ENCODE results near the gene EIF1AD.

The EIF1AD gene

DNA sequence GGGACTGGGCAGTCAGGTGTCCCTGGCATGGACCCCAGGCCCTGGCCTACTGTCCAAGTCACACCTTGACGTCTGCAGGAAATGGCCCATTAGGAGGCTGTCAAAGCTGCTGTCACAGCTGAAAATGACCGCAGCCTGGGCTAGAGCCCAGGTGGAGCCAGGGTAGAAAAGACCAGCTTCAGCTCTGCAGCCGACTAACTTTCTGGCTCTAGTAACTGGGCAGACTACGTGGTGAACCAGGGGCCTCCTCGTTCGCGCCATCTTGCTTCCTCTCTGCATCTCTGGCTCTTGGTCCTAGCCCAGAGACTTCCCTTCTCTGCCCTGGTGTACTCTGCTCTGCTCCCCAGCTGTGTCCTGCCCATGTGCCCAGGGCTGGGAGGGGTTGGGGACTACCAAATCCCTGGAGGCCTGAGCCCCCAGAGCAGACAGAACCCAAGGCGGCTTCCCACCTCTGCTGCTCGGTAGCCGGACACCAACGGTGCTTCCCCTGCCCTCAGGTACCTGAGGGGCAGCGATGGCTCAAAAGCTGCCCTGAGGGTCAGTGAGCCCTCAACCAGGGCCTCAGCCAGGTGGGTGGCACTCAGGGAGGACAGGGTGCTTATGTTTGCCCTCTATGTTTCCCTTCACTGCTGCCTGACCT lies 20.7 kb downstream of the EIF1AD start:
- H2AFZ ChIP-seq (ENCODE audit: low read length), result no peak overlapping the region
- H3K4me3 ChIP-seq (ENCODE audit: low read length, poor library complexity, severe bottlenecking), result no peak overlapping the region
- H3K27me3 ChIP-seq (ENCODE audit: insufficient read depth, low read length, poor library complexity, severe bottlenecking), result no peaks in the 10 kb centered on the region
- no peaks in the 10 kb centered on the region for H3K9me3 ChIP-seq (ENCODE audit: insufficient read depth, low read depth, low read length)
- H3K9ac ChIP-seq (ENCODE audit: low read depth, low read length, poor library complexity, severe bottlenecking), result no peak overlapping the region
- no peak for TF ChIP-seq EZH2phosphoT487 (IDR thresholded peaks at IDR 0.05; ENCODE audit: borderline replicate concordance)
- TF ChIP-seq, protein P1, sequence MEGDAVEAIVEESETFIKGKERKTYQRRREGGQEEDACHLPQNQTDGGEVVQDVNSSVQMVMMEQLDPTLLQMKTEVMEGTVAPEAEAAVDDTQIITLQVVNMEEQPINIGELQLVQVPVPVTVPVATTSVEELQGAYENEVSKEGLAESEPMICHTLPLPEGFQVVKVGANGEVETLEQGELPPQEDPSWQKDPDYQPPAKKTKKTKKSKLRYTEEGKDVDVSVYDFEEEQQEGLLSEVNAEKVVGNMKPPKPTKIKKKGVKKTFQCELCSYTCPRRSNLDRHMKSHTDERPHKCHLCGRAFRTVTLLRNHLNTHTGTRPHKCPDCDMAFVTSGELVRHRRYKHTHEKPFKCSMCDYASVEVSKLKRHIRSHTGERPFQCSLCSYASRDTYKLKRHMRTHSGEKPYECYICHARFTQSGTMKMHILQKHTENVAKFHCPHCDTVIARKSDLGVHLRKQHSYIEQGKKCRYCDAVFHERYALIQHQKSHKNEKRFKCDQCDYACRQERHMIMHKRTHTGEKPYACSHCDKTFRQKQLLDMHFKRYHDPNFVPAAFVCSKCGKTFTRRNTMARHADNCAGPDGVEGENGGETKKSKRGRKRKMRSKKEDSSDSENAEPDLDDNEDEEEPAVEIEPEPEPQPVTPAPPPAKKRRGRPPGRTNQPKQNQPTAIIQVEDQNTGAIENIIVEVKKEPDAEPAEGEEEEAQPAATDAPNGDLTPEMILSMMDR (conservative IDR thresholded peaks at IDR 0.05; ENCODE audit: low read length), result no peak
- no peaks in the 10 kb centered on the region for H4K20me1 ChIP-seq (ENCODE audit: insufficient read depth, low read length, poor library complexity, severe bottlenecking)
- H3K36me3 ChIP-seq (ENCODE audit: insufficient read depth, low read length), result peaks cover 34% of the 10 kb centered on the region; the same call in 1 of the 2 replicates
- no peaks in the 10 kb centered on the region for H3K79me2 ChIP-seq (ENCODE audit: insufficient read depth, low read length)
- no peak overlapping the region for H3K4me2 ChIP-seq (ENCODE audit: low read depth, low read length, poor library complexity, severe bottlenecking)
- no peaks in the 10 kb centered on the region for H3F3A ChIP-seq (ENCODE audit: low read depth)
- H3K4me1 ChIP-seq (ENCODE audit: insufficient read depth, low read length, poor library complexity, severe bottlenecking), result no peaks in the 10 kb centered on the region
- no peaks in the 10 kb centered on the region for H3K9me2 ChIP-seq (replicated peaks; ENCODE audit: low read depth, low read length)

DNA sequence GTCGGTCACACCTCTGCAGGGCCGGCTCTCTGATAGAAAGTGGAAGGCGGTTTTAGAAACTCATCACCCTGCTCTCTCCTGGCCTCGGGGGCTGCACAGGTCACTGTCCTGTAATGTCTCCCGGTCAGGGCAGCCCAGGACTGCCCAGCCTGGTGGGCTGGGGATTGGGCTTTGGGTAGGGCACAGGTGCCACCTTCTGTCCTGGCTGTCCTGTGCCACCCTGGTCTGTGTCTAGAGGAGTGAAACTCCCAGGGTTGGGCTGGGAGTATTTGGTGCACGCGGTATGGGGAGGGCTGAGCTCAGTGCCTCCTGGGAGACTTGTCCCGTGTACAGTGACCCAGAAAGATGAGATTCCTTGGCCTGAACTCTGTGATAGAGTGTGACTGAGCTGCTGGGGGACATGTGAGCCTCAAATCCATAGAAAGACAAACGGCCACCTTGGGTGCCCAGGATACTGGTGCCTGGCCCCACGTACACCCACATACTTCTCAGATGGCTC lies 22.6 kb downstream of the EIF1AD start:
- Histone ChIP-seq H3K27me3 (ENCODE audit: insufficient read depth, low read length, poor library complexity, severe bottlenecking) (no peaks in the 10 kb centered on the region), H3K9me3 (ENCODE audit: insufficient read depth, low read depth, low read length) (no peaks in the 10 kb centered on the region), H4K20me1 (ENCODE audit: insufficient read depth, low read length, poor library complexity, severe bottlenecking) (no peaks in the 10 kb centered on the region), H3K4me3 (ENCODE audit: low read length, poor library complexity, severe bottlenecking) (no peak overlapping the region), H2AFZ (ENCODE audit: low read length) (no peak overlapping the region), H3K9me2 (replicated peaks; ENCODE audit: low read depth, low read length) (no peaks in the 10 kb centered on the region), H3K79me2 (ENCODE audit: insufficient read depth, low read length) (no peaks in the 10 kb centered on the region), H3F3A (ENCODE audit: low read depth) (no peaks in the 10 kb centered on the region), H3K9ac (ENCODE audit: low read depth, low read length, poor library complexity, severe bottlenecking) (no peak overlapping the region), H3K36me3 (ENCODE audit: insufficient read depth, low read length) (peaks cover 41% of the 10 kb centered on the region; the same call in 1 of the 2 replicates), H3K4me1 (ENCODE audit: insufficient read depth, low read length, poor library complexity, severe bottlenecking) (no peaks in the 10 kb centered on the region), H3K4me2 (ENCODE audit: low read depth, low read length, poor library complexity, severe bottlenecking) (no peak overlapping the region)
- TF ChIP-seq EZH2phosphoT487 (IDR thresholded peaks at IDR 0.05; ENCODE audit: borderline replicate concordance), result no peak
- TF ChIP-seq, protein P1 (conservative IDR thresholded peaks at IDR 0.05; ENCODE audit: low read length), result no peak

DNA sequence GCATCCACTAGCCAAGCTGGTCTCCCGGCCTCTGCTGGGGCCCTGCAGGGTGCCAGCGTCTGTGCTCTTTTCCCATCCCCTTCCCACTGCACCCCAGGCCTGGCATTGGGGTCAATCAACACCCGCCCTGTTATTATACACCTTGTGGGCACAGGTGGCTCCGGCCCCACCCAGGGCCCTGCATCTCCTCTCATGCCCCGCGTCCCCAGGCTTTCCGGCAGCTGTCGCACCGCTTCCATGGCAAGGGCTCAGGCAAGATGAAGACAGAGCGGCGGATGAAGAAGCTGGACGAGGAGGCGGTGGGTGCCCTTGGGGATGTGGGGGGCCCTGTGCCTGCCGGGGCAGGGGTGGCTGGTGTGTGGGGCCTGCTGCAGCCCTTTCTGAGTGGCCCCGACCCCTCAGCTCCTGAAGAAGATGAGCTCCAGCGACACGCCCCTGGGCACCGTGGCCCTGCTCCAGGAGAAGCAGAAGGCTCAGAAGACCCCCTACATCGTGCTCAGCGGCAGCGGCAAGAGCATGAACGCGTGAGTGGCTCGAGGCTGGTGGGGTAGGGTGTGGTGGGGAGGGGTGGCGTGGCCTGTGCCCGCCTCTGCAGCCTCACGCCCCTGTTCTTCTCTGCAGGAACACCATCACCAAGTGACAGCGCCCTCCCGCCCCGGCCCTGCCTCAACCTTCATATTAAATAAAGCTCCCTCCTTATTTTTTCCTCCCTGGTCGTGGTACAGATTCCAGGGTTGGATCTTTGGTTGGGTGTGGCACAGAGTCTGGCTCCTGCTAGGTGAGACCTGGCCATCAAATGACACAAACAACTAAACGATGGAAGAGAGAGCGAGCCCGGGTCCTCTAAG lies 23.3 kb downstream of the EIF1AD start:
- H3K9me3 ChIP-seq (ENCODE audit: insufficient read depth, low read depth, low read length), result no peaks in the 10 kb centered on the region
- no peaks in the 10 kb centered on the region for H3K27me3 ChIP-seq (ENCODE audit: insufficient read depth, low read length, poor library complexity, severe bottlenecking)
- H3K4me1 ChIP-seq (ENCODE audit: insufficient read depth, low read length, poor library complexity, severe bottlenecking), result no peaks in the 10 kb centered on the region
- no peaks in the 10 kb centered on the region for H3K9me2 ChIP-seq (replicated peaks; ENCODE audit: low read depth, low read length)
- no peak overlapping the region for H3K4me3 ChIP-seq (ENCODE audit: low read length, poor library complexity, severe bottlenecking)
- TF ChIP-seq, protein P1 (conservative IDR thresholded peaks at IDR 0.05; ENCODE audit: low read length), result no peak
- no peak for TF ChIP-seq EZH2phosphoT487 (IDR thresholded peaks at IDR 0.05; ENCODE audit: borderline replicate concordance)
- no peak overlapping the region for H3K9ac ChIP-seq (ENCODE audit: low read depth, low read length, poor library complexity, severe bottlenecking)
- no peak overlapping the region for H3K4me2 ChIP-seq (ENCODE audit: low read depth, low read length, poor library complexity, severe bottlenecking)
- H3F3A ChIP-seq (ENCODE audit: low read depth), result no peaks in the 10 kb centered on the region
- peaks cover 44% of the 10 kb centered on the region; the same call in 1 of the 2 replicates for H3K36me3 ChIP-seq (ENCODE audit: insufficient read depth, low read length)
- no peak overlapping the region for H2AFZ ChIP-seq (ENCODE audit: low read length)
- no peaks in the 10 kb centered on the region for H3K79me2 ChIP-seq (ENCODE audit: insufficient read depth, low read length)
- H4K20me1 ChIP-seq (ENCODE audit: insufficient read depth, low read length, poor library complexity, severe bottlenecking), result no peaks in the 10 kb centered on the region

Data from Loucy (cell line).